LNCaP clone FGC (cell line): ENCODE data around the gene NUP85.
A peak's percentile ranks its signal among the peaks of the same experiment; 100 is the strongest.

Source experiments
- DNase-seq: peaks from one replicate; pipeline ENCODE4 v3.0.0-alpha.2; 2011; ENCODE audit warnings: low read depth
- H3K4me3 ChIP-seq: 2 replicates; pipeline ENCODE4 v1.5.1; 2011; ENCODE audit warnings: mild to moderate bottlenecking, low read depth, low read length, control low read depth
- CTCF ChIP-seq: IDR thresholded peaks from 2 replicates; pipeline ENCODE4 v1.5.1; 2012; ENCODE audit warnings: mild to moderate bottlenecking; ENCODE audit not compliant: control insufficient read depth, insufficient read depth; ENCODE audit errors: extremely low read depth

The NUP85 gene

GRCh38 chr17:75225016-75225415 is 19.5 kb downstream of the NUP85 start:
- no peak for TF ChIP-seq CTCF
- H3K4me3 ChIP-seq = no peak overlapping the region
- no peak for DNase-seq

GRCh38 chr17:75227729-75228128 is 22.2 kb downstream of the NUP85 start:
- H3K4me3 ChIP-seq = no peak overlapping the region
- DNase-seq = peak; percentile 51
- no peak for TF ChIP-seq CTCF

- no peak for TF ChIP-seq CTCF
- H3K4me3 ChIP-seq = no peak overlapping the region
- DNase-seq = no peak
Observed at GRCh38 chr17:75228305-75228704, 22.8 kb downstream of the NUP85 start.

GRCh38 chr17:75228847-75229246 is 23.4 kb downstream of the NUP85 start:
- TF ChIP-seq CTCF = no peak
- DNase-seq = no peak
- no peak overlapping the region for H3K4me3 ChIP-seq

- no peak for DNase-seq
Observed at GRCh38 chr17:75231071-75231470, 25.6 kb downstream of the NUP85 start.

GRCh38 chr17:75231741-75232464 is 26.4 kb downstream of the NUP85 start:
- no peak for DNase-seq
- no peak overlapping the region for H3K4me3 ChIP-seq
- no peak for TF ChIP-seq CTCF

More at GRCh38 chr17:75231071-75231470, 25.6 kb downstream of the NUP85 start:
- TF ChIP-seq CTCF = no peak
- no peak overlapping the region for H3K4me3 ChIP-seq

GRCh38 chr17:75232786-75233185 is 27.3 kb downstream of the NUP85 start:
- no peak for DNase-seq
- no peak overlapping the region for H3K4me3 ChIP-seq
- TF ChIP-seq CTCF = no peak
